ENCODE data around the gene LGR6. TPM values are rescaled to one million over a fixed set of nuclear protein-coding genes. Genes with fewer than 3 reads are reported as not detected.

The LGR6 gene
- total RNA-seq, 1 experiment from 2014 or later = not detected

GRCh38 chr1:202213361-202214088, 19.9 kb downstream of the LGR6 start:
- no peak for DNase-seq (ENCODE audit: low spot score)
- in situ Hi-C loops (cut with HindIII; ENCODE audit: low sequenced_read_pairs) = no loop called here

DNA sequence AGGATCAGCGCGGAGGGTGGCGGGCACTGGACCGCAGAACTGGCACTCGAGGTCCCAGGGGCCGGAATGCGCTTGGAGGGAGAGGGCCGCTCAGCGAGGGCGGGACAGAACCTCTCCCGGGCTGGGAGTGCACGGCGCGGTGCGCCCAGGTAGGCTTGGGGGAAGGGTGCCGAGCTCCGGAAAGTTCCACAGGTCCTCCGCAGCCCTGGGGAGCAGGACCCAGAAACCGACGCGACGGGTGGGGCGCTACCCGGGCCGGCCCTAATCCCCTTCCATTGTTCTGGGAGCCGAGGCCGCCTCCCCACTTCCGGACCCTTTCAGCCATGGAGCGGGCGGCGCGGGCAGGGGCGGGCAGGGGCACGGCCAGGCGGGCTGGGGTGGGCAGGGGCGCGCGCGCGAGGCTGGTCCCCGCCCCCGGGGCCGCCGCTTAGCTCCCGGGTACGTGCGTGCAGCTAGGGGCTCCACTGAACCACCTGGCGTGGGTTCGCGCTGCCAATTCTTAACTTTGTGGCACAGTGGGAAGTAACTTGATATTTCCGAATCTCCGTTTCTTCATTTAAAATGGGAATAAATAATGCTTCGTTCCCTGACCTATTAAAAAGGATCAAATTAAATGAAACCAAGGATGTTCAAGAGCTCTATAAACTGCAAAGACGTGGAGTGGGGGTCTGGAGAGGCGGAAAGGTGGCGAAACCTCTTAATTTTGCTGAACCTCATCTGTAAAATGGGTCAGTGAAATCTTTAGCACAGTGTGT, 20.7 kb downstream of the LGR6 start:
- DNase-seq (ENCODE audit: low spot score) = no peak
- in situ Hi-C loops (cut with HindIII; ENCODE audit: low sequenced_read_pairs) = no loop called here

DNA sequence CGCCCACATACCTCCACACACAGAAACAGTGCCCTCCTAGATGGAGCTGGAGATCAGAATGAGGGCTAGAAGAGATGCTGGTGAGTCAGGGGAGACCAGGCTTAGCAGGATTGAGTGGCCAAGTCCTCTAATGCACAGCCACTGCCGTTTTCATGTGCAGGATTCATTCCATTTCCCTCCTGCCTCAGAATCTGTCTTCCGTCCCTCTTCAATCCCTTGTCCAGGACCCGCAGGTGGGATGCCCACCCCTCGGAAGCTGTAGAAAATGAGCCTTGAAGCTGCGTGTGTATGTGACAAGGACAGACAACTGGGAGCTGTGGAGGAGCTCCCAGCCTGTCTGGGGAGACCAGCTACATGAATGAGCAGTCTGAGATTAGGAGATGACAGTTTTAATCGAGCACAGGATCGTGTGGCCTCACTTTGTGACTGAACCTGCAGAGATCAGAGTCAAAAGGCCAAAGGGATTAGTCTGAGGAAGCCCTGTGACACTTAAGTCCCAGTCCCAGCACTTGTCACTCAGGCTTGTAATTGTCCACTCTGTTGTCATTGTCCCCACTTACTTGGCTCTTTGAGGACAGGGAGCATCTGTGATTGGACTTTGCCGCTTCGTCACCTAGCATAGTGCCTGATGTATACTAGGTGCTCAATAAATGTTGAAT, 22.0 kb downstream of the LGR6 start:
- DNase-seq (ENCODE audit: low spot score) = no peak
- in situ Hi-C loops (cut with HindIII; ENCODE audit: low sequenced_read_pairs) = no loop called here

DNA sequence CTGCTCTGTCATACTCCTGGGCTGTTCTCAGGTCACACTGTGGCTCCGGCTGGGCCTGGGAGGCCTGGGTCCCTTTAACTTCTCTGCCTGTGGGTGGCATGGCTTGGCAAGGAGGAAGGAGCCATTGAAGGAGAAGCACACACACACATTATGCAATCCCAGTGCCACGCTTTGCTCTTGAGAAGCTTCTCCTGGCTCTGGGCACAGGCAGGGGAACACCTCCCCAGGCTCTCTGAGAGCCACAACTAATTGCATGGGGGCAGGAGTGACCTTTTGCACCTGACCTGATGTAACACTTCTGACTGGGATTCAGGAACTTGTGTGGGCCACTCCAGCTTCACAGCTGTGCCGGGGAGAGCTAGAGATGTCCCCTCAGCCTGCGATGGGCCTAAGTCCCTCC, 23.1 kb downstream of the LGR6 start:
- peak; percentile 11 for DNase-seq (ENCODE audit: low spot score)
- in situ Hi-C loops (cut with HindIII; ENCODE audit: low sequenced_read_pairs) = no loop called here

DNA sequence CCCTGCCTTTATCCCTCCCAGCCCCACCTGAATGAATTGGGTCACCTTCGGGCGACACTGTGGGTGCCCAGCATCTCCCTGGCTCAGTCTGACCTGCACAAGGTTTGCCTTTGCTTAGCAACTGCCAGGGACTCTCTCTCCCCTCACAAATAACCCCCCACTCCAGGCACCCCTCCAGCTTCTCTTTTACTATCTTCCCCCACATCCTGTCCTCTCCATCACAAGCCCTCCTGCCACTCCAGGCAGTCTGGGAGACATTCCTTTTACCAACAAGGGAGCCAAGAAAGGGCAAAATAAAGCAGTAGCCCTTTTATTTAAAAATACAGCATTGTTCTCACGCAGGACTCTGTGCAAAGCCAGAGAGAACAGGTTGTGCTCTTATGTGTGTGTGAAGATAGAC, 23.9 kb downstream of the LGR6 start:
- in situ Hi-C loops (cut with HindIII; ENCODE audit: low sequenced_read_pairs) = no loop called here

DNA sequence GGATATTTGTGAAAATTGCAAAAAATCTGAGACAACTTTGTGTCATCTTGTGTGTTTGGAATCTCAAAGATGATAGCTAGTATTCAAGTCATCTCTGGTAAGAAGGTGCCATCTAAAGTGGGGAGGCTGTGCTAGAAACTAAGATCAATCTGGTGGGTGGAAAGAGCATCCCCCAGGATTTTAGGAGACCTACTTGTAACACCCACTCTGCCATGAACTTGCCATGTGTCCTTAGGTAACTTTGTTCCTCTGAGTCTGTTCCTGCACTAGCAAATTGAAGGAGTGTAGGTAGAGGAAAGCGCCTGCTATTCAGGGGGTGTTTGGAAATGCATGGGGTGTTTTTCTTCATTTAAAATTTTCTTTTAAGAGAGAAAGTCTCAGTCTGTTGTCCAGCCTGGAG, 24.4 kb downstream of the LGR6 start:
- DNase-seq (ENCODE audit: low spot score) = no peak
- in situ Hi-C loops (cut with HindIII; ENCODE audit: low sequenced_read_pairs) = no loop called here

More for the DNA sequence above, 23.9 kb downstream of the LGR6 start:
- DNase-seq (ENCODE audit: low spot score) = no peak

DNA sequence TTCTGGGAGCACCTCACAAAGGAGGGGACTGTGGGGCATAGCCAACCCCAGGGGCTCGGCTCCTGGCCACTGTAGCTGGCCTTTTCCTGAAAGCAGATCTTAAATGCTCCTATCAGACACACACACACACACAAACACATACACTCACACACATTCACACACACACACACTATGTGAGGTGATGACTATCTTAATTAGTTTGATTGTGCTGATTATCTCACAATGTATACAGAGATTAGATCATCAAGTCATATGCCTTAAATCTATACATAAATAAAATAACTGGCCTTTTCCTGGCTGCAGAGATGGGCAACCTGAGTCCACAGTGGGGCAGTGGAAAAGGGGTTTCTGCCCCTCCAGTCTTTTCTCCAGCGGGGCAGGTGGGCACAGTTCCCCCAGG, 27.1 kb downstream of the LGR6 start:
- in situ Hi-C loops (cut with HindIII; ENCODE audit: low sequenced_read_pairs) = no loop called here
- no peak for DNase-seq (ENCODE audit: low spot score)

DNA sequence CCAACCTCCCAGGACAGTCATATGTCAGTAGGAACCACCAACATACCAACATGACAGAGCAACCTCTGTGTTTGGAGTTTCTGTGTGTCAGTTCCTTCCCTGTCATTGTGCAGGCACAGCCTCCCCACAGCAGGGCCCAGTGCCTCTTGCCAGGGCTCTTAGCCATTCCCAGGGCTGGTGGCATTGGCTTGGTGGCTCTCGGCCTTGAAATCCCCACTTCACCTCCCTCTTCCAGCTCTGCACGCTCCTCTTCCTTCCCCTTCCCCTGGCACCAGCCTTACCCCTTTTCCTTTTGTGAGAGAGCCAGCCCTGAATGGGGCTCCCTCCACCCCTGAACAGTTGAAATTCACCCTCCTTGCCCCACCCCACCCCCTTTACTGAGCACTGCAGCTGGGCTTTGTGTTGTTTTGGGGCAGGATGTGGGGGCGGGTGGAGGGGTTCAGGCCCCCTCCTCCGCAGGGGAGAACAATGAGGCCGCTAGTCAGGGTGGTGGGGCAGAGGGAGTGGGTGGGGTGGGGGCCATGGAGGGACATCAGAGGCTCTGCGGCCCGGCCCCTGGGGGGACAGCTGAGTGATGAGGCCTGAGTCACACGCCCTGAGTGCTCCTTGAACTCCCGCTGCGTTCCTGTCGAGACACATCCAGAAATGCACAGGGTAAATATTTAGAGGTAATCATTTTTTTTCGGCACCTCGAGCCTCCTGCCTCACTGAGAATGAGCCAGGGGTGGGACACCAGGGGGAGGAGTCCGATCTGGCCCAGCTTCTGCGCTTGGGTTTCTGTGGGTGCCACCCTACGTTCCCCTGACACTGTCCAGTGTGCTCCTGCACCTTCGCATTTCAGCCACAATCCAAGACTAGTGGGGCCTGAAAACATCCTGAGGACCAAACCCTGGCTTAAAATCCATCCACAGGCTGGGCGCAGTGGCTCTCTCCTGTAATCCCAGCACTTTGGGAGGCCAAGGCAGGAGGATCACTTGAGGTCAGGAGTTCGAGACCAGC, 28.6 kb downstream of the LGR6 start:
- in situ Hi-C loops (cut with HindIII; ENCODE audit: low sequenced_read_pairs) = no loop called here
- DNase-seq (ENCODE audit: low spot score) = peak; percentile 16

DNA sequence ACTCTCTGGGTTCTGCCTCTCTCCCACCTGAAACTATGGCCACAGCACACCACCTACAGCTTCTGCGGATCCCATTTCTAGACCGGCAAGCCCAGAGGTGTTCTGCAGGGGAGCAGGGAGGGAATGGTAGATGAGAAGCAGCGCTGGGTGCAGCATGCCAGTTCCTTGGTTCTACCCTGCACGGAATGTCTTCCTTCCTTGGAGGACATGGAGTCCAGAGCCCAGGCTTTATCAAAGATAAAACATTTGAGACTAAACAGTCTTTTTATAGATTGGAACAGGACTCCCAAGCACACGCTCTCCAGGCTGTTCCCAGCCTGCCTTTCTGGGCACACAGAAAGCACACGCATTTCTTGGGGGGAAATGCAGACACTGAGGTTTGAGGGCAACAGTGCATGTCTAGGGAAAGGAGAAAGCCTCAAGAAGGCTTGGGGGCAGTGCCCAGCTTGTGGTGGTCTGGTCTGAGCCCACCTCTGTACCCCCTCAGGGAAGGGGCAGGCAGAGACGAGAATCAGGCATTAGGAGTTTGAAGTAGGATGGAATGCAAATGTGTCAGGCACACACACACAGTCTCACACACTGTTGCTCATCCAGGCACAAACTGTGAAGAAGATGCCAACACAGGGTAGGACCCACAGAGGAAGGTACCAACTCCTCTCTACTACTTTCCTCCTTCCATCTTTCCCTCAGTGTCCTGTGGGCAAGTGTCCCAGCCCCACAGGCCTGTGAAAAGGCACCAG, 29.7 kb downstream of the LGR6 start:
- no peak for DNase-seq (ENCODE audit: low spot score)
- in situ Hi-C loops (cut with HindIII; ENCODE audit: low sequenced_read_pairs) = no loop called here

DNA sequence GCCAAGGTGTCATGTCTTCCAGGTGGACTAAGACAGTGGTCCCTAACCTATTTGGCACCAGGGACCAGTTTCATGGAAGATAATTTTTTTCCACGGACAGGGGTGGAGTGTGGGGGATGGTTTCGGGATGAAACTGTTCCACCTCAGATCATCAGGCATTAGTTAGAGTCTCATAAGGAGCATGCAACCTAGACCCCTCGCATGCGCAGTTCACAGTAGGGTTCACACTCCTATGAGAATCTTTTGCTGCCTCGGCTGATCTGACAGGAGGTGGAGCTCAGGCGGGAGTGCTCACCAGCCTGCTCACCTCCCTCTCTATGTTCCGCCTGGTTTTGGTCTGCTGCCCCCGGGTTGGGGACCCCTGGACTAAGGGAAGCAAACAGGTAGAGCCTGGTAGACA, 30.9 kb downstream of the LGR6 start:
- no peak for DNase-seq (ENCODE audit: low spot score)
- in situ Hi-C loops (cut with HindIII; ENCODE audit: low sequenced_read_pairs) = no loop called here

- no peak for DNase-seq (ENCODE audit: low spot score)
- in situ Hi-C loops (cut with HindIII; ENCODE audit: low sequenced_read_pairs) = no loop called here
Observed at GRCh38 chr1:202225131-202225530, 31.5 kb downstream of the LGR6 start.

DNA sequence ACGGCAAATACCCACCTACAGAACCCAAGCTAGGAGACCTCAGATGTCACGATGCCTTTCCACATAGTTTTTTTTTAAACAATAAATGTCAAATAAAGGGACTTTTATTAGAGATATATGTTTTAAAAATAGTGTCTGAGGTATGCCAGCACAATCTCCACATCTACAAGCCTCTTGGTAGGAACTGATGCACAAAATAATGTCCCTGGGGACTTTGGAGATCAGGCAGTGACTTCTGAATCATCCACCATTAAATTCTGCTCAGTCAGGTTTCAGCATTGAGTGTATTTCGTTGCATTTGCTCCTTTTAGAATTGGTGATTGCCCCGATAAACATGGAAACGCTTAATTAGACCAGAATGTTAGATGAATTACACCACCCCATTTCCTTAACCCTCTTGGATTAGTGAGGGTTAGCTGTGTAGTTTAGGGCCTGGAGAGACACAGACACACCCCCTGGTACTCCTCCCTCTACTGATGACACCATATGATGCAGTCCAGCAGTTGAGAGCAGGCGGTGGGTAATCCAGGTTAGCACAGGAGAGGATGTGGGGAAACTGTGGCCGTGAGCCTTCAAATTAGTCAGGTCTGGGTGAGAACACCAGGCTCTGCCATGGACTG, 33.6 kb downstream of the LGR6 start:
- DNase-seq (ENCODE audit: low spot score) = no peak
- in situ Hi-C loops (cut with HindIII; ENCODE audit: low sequenced_read_pairs) = no loop called here

DNA sequence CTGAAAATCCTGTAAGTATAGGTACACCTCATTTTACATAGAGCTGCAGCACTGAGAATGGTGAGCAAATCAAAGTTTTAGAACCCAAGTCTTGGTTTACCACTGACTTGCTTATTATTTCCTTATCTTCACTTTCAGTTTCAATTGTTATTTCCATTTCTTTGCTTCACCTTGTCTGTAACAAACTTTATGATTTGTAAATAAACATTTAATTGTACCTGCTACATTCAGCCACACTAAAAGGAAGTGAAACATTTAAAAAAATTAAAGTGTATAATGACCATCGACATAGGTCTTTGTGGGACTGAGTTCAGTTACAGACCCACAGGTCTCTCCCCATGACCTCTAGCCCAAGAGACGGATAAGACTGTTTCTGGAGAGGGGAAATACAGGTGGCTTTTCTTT, 34.4 kb downstream of the LGR6 start:
- in situ Hi-C loops (cut with HindIII; ENCODE audit: low sequenced_read_pairs) = no loop called here
- no peak for DNase-seq (ENCODE audit: low spot score)

DNA sequence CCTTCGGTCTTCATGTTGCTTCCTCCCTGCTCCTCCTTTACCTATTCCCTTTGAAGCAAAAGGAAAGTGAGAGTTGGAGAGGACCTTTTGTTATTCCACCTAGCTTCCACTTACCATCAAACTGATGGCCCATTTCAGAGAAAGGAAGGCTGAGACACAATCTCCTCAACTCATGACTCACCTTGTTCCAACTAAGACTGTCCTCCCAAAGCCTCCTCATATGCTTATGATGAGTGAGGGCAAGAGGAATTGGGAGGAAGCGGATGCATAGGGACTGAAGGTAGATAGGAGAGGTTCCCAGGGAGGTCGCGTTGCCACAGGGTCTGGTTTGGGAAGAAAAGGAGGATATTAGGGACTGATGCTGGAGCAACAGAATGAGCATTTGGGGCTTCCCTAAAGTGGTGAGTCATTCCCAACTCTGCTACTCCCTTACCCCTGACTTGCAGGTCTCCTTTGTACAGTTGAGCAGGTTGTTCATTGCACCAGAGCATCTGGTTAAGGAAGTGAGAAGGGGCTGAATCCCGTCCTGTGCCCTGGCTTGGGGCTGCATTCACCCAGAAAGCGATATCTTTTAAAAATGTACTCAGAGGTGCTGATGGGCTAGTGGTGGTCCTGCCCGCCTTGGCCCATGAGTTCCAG, 35.0 kb downstream of the LGR6 start:
- in situ Hi-C loops (cut with HindIII; ENCODE audit: low sequenced_read_pairs) = no loop called here
- no peak for DNase-seq (ENCODE audit: low spot score)

DNA sequence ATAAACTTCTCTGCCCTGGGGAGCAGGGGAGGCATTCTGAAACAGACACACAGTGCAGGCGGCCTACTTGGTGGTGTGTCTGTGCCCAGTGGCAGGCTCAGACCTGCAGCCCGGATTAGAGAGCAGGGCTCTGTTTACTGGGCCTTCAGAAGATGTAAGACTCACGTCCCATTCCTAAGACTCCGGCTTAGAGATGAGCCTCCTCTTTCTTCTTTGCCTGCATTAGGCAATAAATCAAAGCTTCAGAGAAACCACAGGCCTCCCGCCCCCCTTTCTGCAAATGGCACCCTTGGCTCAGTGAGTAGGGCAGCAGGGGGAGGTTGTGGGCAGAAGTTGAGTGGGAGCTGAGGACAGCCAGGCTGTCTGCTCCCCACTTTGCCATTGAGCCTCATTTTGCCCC, 35.8 kb downstream of the LGR6 start:
- in situ Hi-C loops (cut with HindIII; ENCODE audit: low sequenced_read_pairs) = no loop called here
- DNase-seq (ENCODE audit: low spot score) = no peak

DNA sequence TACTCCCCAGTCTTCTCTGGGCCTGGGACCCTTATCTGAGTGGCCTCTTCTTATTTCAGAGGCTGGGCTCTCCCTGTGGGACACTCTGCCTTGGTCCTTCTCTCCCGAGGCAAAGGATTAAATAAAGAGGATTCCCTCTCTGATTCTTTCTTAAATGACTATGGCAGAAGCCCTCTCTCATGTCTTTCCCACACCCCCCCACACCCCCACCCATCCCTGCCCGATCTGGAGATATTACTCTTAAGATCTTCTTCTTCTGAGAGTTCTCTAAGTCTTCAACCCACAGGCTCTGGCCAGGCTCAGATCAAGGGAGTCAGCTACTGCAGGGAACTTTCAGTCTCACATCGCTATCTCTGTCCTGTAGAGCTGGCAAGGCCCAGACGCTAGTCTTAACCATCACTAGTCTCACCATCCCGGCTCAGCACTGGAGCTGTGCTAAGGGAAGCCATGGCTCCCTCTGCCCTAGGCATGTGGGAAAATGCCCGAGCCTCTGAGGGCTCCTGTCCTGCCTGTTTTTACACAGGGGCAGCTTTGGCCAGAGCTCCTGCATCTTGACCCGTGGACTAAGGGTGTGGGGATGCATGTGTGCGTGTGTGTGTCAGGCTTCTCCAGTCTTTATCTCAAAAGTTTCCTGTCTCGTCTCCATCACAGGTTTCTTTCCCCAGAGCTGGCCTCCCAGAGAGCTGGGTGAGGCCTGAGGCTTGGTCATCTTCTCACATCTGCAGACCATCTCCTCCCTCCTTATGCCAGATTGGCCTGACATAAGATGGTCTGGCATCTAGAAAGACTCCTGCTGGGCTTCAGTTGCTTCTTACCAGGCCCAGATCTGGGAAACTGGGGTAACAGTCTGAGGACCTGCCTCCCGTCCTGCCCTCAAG, 36.7 kb downstream of the LGR6 start:
- no peak for DNase-seq (ENCODE audit: low spot score)

More for the DNA sequence above, 36.7 kb downstream of the LGR6 start:
- in situ Hi-C loops (cut with HindIII; ENCODE audit: low sequenced_read_pairs) = no loop called here

All from G401 (cell line).